Psoas muscle (tissue), 8 donors: Measurements from ENCODE around the gene PALM3. TPM values are rescaled to one million over a fixed set of nuclear protein-coding genes. Genes with fewer than 3 reads are reported as not detected.
A peak's percentile ranks its signal among the peaks of the same experiment; 100 is the strongest.

Experiments
- ATAC-seq, 4 donors: fragments of 200-7000 bp; cut with Tn5 transposase; one replicate each; pipeline ENCODE4 v1.9.1; 2020; ENCODE audit warnings: moderate library complexity in 3 of 4, mild to moderate bottlenecking in 2 of 4
- DNase-seq, 2 donors: peaks; one replicate each; pipeline ENCODE4 v3.0.0-alpha.2; 2020
- H3K27ac ChIP-seq: fragments of 200-600 bp; one replicate; pipeline ENCODE4 v1.8.0; 2022
- H3K27me3 ChIP-seq, 3 donors: fragments of 200-600 bp in 1 of 3; one replicate each; pipeline versions ENCODE4 v1.6.1 to v1.8.0; 2013 to 2022; ENCODE audit warnings: low read length in 2 of 3, mild to moderate bottlenecking in 2 of 3, moderate library complexity in 1 of 3; ENCODE audit not compliant: insufficient read depth in 3 of 3
- H3K36me3 ChIP-seq, 2 donors: fragments of 200-600 bp in 1 of 2; one replicate each; pipeline versions ENCODE4 v1.6.1 to v1.8.0; 2013 to 2022; ENCODE audit warnings: low read depth in 1 of 2, mild to moderate bottlenecking in 1 of 2, moderate library complexity in 1 of 2; ENCODE audit not compliant: insufficient read depth in 1 of 2
- H3K4me1 ChIP-seq: fragments of 200-600 bp; one replicate; pipeline ENCODE4 v1.8.0; 2022
- H3K4me3 ChIP-seq: fragments of 200-600 bp; one replicate; pipeline ENCODE4 v1.8.0; 2022; ENCODE audit warnings: mild to moderate bottlenecking
- H3K9me3 ChIP-seq: fragments of 200-600 bp; one replicate; pipeline ENCODE4 v1.8.0; 2022
- WGBS, 3 donors: extraction: QIAGEN DNeasy Blood & Tissue Kit; methylation state at CpG; one replicate each; pipeline versions ENCODE4 v1.1.6 to v1.1.7; 2013; 5-methylcytosine and 5-hydroxymethylcytosine counted together
- intact Hi-C, 2 donors: fragments of 100-400 bp; cut with DNase I; formaldehyde crosslinking; loops; one replicate each; pipeline versions ENCODE4 v1.11.0 to v1.14.2; 2022
- polyA plus RNA-seq, 3 donors: library from polyadenylated mRNA; stranded (reverse); fragments of 200-250 nt; gene quantifications; one replicate each; pipeline ENCODE4 v1.2.3, GENCODE V29; 2013
- total RNA-seq, 4 donors: library from RNA; stranded (reverse); fragmentation: NEBNext Ultra II Directional in 2 of 4; extraction: Animal tissue kit (Norgen Biotek cat#: 25700) in 2 of 4; gene quantifications; one replicate each; pipeline versions ENCODE4 v1.2.1 to v1.2.4, GENCODE V29; 2021 to 2023
- TF ChIP-seq, protein P1 (sequence below): fragments of 200-600 bp; IDR thresholded peaks from one replicate; pipeline ENCODE4 v1.8.0; 2022; ENCODE audit warnings: antibody characterized with exemption
- donor health status: healthy with polysubstance abuse.
- donor health status: DM: no; HTN: no; CAD: no; lungs with moderate emphysema.
- donor health status: Bipolar disorder and iron deficiency.
- donor health status: healthy.
- donor health status: DM: yes; HTN: yes; CAD: no.
- donor health status: DM: no; HTN: no; CAD: no.
- donor health status: DM: no; HTN: no; CAD: no.
- donor health status: DM: yes; HTN: yes; CAD: no.

PALM3 gene
- total and polyA plus RNA-seq, 7 donors, result 0.04 to 0.05 TPM; not detected in 5

DNA sequence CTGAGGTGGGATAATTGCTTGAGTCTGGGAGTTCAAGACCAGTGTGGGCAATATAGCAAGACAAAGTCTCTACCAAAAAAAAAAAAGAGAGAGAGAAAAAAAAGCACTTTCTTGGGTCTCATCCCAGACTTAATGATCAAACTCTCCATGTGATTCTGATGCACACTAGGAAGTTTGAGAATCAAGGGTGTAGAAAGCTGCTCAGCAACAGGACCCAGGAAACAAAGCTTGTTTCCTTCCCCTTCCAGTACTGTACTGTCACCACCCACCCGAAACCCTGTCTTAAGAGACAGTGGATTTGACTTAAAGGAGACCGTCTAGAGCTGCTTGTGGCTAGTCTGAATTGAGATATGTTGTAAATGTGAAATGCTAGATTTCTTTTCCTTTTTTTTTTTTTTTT, 16.5 kb upstream of the PALM3 start:
- Histone ChIP-seq H3K36me3 (no peaks in the 10 kb centered on the region), H3K4me1 (peaks cover 28% of the 10 kb centered on the region), H3K27ac (no peak overlapping the region), H3K4me3 (no peak overlapping the region), H3K9me3 (no peaks in the 10 kb centered on the region), H3K27me3 (no peaks in the 10 kb centered on the region)
- 71 to 78% (median 76%) methylated on average over 2 of the region's 2 CpGs for WGBS, 3 donors
- intact Hi-C loops, result loop anchor here (10.0 kb wide), 1 partner anchor 304 kb away; the partner anchor contains the start of gene C19orf53 (in 2 of the 2)
- ATAC-seq (no peak), DNase-seq (no peak)
- TF ChIP-seq, protein P1, sequence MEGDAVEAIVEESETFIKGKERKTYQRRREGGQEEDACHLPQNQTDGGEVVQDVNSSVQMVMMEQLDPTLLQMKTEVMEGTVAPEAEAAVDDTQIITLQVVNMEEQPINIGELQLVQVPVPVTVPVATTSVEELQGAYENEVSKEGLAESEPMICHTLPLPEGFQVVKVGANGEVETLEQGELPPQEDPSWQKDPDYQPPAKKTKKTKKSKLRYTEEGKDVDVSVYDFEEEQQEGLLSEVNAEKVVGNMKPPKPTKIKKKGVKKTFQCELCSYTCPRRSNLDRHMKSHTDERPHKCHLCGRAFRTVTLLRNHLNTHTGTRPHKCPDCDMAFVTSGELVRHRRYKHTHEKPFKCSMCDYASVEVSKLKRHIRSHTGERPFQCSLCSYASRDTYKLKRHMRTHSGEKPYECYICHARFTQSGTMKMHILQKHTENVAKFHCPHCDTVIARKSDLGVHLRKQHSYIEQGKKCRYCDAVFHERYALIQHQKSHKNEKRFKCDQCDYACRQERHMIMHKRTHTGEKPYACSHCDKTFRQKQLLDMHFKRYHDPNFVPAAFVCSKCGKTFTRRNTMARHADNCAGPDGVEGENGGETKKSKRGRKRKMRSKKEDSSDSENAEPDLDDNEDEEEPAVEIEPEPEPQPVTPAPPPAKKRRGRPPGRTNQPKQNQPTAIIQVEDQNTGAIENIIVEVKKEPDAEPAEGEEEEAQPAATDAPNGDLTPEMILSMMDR, result no peak

DNA sequence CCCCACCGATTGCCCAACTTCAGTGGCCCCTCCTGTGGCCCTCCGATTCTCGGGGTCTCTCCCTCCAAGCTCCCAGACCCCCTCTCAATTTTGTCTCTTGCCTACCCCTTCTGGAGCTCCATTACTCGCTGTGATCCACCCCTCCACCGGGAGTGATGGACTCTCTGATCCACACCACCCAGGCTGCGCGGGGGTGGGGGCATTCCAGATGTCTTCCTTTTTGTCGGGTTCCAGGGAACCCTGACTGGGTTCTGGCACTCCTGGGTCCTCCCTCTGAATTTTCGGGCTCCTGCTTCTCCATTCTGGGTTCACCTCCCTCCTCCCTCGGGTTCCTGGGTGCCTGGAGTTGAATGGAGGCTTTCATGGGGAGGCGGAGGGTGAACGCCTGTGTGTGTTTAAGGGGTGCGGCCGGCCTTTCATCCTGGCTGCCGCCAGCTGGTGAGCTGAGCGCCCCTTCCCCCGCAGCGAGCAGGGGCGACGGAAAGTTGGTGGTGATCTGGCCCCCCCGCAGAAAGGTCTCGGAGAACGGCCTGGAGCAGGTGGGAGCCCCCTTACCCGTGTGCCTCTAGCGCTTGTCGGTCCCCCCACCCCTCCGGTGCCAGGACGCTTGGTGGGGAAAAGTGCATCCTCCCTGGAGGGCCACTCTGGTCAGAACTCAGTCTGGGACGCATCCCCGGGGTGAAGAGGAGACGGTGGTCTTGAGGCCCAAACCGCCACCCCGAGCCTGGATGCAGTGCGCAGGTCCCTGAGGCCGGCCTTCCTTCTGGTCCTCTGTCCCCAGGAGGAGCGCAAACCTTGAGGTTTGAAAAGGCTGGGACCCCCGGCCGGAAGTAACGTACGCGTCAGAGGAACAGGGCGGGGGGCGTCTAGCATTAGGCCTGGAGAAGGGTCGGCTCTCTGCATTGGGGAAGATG, 12.3 kb upstream of the PALM3 start:
- no peaks in the 10 kb centered on the region for H3K9me3 ChIP-seq
- H3K27me3 ChIP-seq, result no peaks in the 10 kb centered on the region
- peaks cover 20% of the 10 kb centered on the region for H3K4me1 ChIP-seq
- TF ChIP-seq, protein P1, result no peak
- peak overlapping the region; percentile 83 for H3K4me3 ChIP-seq
- intact Hi-C loops, result loop anchor here (1.0 to 10.0 kb wide), 5 partner anchors 61 to 299 kb away; partner anchors contain the start of genes C19orf53 (in 2 of the 2) and RFX1 (in 1 of the 2)
- no peak for DNase-seq
- ATAC-seq, result peak in 2 of 4 donors; percentile 4 to 11
- H3K27ac ChIP-seq, result peak overlapping the region; percentile 78
- 12 to 16% (median 15%) methylated on average over 41 to 44 of the region's 44 CpGs for WGBS, 3 donors
- H3K36me3 ChIP-seq, result no peaks in the 10 kb centered on the region

DNA sequence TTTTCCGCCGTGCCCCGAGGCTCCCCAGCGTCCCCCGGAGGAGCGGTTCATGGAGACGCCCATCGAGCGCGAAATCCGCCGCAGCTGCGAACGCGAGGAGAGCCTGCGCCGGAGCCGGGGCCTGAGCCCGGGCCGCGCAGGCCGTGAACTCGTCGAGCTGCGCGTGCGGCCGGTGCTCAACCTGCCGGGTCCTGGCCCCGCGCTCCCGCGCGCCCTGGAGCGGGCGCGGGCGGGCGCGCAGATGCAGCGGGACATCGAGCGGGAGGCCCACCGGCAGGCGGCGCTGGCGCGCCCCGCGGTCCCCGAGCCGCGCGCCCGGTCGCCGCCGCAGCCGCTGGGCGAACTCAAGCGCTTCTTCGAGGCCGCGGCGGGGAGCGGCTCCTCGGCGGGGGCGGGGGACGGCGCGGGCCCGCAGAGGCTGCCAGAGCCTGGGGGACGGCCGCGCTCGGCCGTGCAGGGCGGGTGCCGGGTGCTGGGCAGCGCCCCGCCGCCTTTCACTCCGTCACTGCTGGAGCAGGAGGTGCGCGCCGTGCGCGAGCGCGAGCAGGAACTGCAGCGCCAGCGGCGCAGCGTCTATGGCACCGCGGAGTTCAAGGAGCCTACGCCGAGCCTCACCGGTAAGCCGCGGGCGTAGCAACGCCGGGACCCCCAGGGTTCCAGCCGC, 11.5 kb upstream of the PALM3 start:
- Histone ChIP-seq H3K36me3 (no peaks in the 10 kb centered on the region), H3K4me3 (peak overlapping the region; percentile 83), H3K27me3 (no peaks in the 10 kb centered on the region), H3K9me3 (no peaks in the 10 kb centered on the region), H3K27ac (peak overlapping the region; percentile 78), H3K4me1 (peaks cover 20% of the 10 kb centered on the region)
- WGBS, 3 donors, result 0 to 1% (median 1%) methylated on average over 63 to 106 of the region's 106 CpGs
- ATAC-seq (peak; percentile 45 to 58 (median 56)), DNase-seq (peak; percentile 83 to 89)
- intact Hi-C loops, result loop anchor here (2.0 to 10.0 kb wide), 4 partner anchors 61 to 299 kb away; partner anchors contain the start of genes C19orf53 (in 2 of the 2) and RFX1 (in 1 of the 2)
- TF ChIP-seq, protein P1, result peak; percentile 75

DNA sequence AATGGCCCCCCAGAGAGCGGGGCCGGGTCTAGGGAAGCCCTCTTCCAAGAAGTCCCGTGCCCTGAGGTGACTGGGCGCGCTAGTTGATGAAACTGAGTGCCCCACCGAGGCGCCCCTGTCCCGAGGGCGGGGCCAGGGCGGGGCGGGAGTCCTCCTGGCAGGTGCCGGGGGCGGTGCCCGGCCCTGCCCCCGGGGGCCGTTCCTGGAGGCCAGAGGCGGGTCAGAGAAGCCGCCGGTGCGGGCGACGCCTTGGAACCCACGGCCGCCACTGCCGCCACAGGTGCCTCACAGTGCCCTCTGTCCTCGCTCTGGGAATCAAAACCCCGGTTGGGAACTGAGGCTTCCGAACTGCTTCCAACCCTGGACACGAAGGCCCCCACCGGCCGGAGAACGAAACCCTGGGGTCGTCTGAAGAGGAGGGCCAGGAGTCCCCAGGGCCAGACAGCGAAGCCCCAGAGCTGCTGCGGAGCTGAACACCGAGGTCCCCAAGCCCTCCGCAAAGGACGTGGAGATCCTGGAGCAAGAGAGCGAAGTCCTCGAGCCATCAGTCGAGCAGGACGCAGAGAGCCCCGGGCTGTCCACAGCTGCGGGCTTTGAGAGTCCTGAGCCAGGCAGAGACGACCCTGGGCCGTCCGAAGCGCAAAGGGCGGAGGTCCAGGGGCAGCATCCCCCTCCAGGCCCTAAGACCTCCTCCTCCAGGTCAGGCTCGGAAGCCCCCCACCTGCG, 10.8 kb upstream of the PALM3 start, which contains the start of gene MISP3:
Gene MISP3 (plus strand): TSS at position 252 of the 726 bp plus-strand sequence. CDS start 524 bp downstream, outside the sequence.
- no peaks in the 10 kb centered on the region for H3K27me3 ChIP-seq
- peak within 1 kb of the TSS; percentile 83 for H3K4me3 ChIP-seq
- TF ChIP-seq, protein P1, result no peak
- 1 to 2% (median 1%) methylated on average over 45 to 51 of the region's 51 CpGs for WGBS, 3 donors
- peak; percentile 56 to 63 (median 60) for ATAC-seq
- H3K36me3 ChIP-seq, result no peaks in the 10 kb centered on the region
- H3K27ac ChIP-seq, result peak within 1 kb of the TSS; percentile 78
- intact Hi-C loops, result loop anchor here (2.0 to 10.0 kb wide), 4 partner anchors 62 to 298 kb away; partner anchors contain the start of genes C19orf53 (in 2 of the 2) and RFX1 (in 1 of the 2)
- DNase-seq, result peak; percentile 62 to 73
- H3K9me3 ChIP-seq, result no peaks in the 10 kb centered on the region
- peaks cover 20% of the 10 kb centered on the region for H3K4me1 ChIP-seq
